Keratinocyte (primary cell): ENCODE data around the gene VWA7. TPM values are rescaled to one million over a fixed set of nuclear protein-coding genes. Genes with fewer than 3 reads are reported as not detected.

Source experiments
- DNase-seq: peaks from one replicate; pipeline ENCODE4 v3.0.0-alpha.2; 2011; ENCODE audit warnings: low read depth, missing footprints, low spot score
- FAIRE-seq: peaks from 2 replicates; lab custom pipeline; 2011; peaks lifted over from hg19 to GRCh38; lab: Jason Lieb, UNC
- H2AFZ ChIP-seq: 2 replicates; pipeline ENCODE4 v1.6.0; 2012; ENCODE audit warnings: low read length, control low read depth, inconsistent platforms; ENCODE audit not compliant: control insufficient read depth
- H3K27ac ChIP-seq: 2 replicates; pipeline ENCODE4 v1.5.1; 2011; ENCODE audit warnings: low read length; ENCODE audit not compliant: control insufficient read depth, insufficient read depth
- H3K27me3 ChIP-seq: 3 replicates; pipeline ENCODE4 v1.6.0; 2011; ENCODE audit warnings: low read length; ENCODE audit not compliant: control insufficient read depth, insufficient read depth; ENCODE audit errors: extremely low read depth
- H3K36me3 ChIP-seq, 2 experiments: 2 replicates in 1 of 2; 3 replicates in 1 of 2; pipeline ENCODE4 v1.5.1; 2011; ENCODE audit warnings: low read length in 2 of 2, mild to moderate bottlenecking in 1 of 2; ENCODE audit not compliant: control insufficient read depth in 2 of 2, insufficient read depth in 2 of 2; ENCODE audit errors: extremely low read depth in 1 of 2
- H3K4me1 ChIP-seq: 3 replicates; pipeline ENCODE4 v1.5.1; 2011; ENCODE audit warnings: low read length; ENCODE audit not compliant: control insufficient read depth, insufficient read depth; ENCODE audit errors: extremely low read depth
- H3K4me2 ChIP-seq: 3 replicates; pipeline ENCODE4 v1.6.0; 2011; ENCODE audit warnings: low read depth, low read length; ENCODE audit not compliant: control insufficient read depth, insufficient read depth; ENCODE audit errors: extremely low read depth
- H3K4me3 ChIP-seq, 3 experiments: fragments of 200-600 bp in 1 of 3; sonication (generic) in 1 of 3; 2 replicates in 2 of 3; 3 replicates in 1 of 3; pipeline ENCODE4 v1.5.1; 2011 to 2016; ENCODE audit warnings: low read length in 3 of 3, mild to moderate bottlenecking in 3 of 3, control low read depth in 2 of 3, inconsistent platforms in 1 of 3, low read depth in 1 of 3, mixed read lengths in 1 of 3, mixed run types in 1 of 3, moderate library complexity in 1 of 3; ENCODE audit not compliant: control insufficient read depth in 2 of 3, insufficient read depth in 2 of 3; ENCODE audit errors: extremely low read depth in 1 of 3
- H3K79me2 ChIP-seq: 2 replicates; pipeline ENCODE4 v1.6.0; 2012; ENCODE audit warnings: low read length; ENCODE audit not compliant: control insufficient read depth, insufficient read depth
- H3K9ac ChIP-seq: 3 replicates; pipeline ENCODE4 v1.6.0; 2011; ENCODE audit warnings: low read length; ENCODE audit not compliant: control insufficient read depth, insufficient read depth; ENCODE audit errors: extremely low read depth
- H3K9me1 ChIP-seq: 3 replicates; pipeline ENCODE4 v1.6.0; 2011; ENCODE audit warnings: low read length; ENCODE audit not compliant: control insufficient read depth, insufficient read depth; ENCODE audit errors: extremely low read depth
- H3K9me3 ChIP-seq: 2 replicates; pipeline ENCODE4 v1.5.1; 2012; ENCODE audit warnings: low read depth, low read length; ENCODE audit not compliant: control insufficient read depth
- H4K20me1 ChIP-seq: 3 replicates; pipeline ENCODE4 v1.6.0; 2011; ENCODE audit warnings: low read length; ENCODE audit not compliant: control insufficient read depth, insufficient read depth; ENCODE audit errors: extremely low read depth
- EZH2 ChIP-seq: IDR thresholded peaks from one replicate; pipeline ENCODE4 v1.6.1; 2012; ENCODE audit warnings: inconsistent platforms, mild to moderate bottlenecking, low read length, moderate library complexity
- dilution Hi-C: fragments of 300-500 bp; cut with MboI; formaldehyde crosslinking; loops from one replicate; pipeline ENCODE4 v1.7.0; 2020; ENCODE audit warnings: low sequenced_read_pairs; ENCODE audit not compliant: extremely low pct_ligation_motif_present
- polyA plus RNA-seq, 5 experiments: library from polyadenylated mRNA; depleted of rRNA in 3 of 5; stranded (reverse) in 3 of 5; stranded (forward) in 1 of 5; unstranded in 1 of 5; fragments of >200 nt; gene quantifications; 1 replicate in 1 of 5; 2 replicates in 3 of 5; 3 replicates in 1 of 5; pipeline versions ENCODE4 v1.2.1 to v1.2.3, GENCODE V29; 2011 to 2012; ENCODE audit warnings: missing spikeins in 2 of 5, low read depth in 1 of 5, low replicate concordance in 1 of 5
- TF ChIP-seq, protein P1 (sequence below), 3 experiments: IDR thresholded peaks in 1 of 3; conservative IDR thresholded peaks in 1 of 3; optimal IDR thresholded peaks in 1 of 3; 2 replicates in 2 of 3; 3 replicates in 1 of 3; pipeline versions ENCODE3 to v1.5.1; 2011; ENCODE audit warnings: low read length in 3 of 3, mild to moderate bottlenecking in 3 of 3, moderate library complexity in 2 of 3, control low read depth in 1 of 3, inconsistent platforms in 1 of 3; ENCODE audit not compliant: insufficient read depth in 2 of 3; ENCODE audit errors: extremely low read depth in 1 of 3

The VWA7 gene
- polyA plus RNA-seq, 1 donor (not counting 4 experiments of a cell fraction or from before 2014, with no cell fraction given), result 0.47 TPM

DNA sequence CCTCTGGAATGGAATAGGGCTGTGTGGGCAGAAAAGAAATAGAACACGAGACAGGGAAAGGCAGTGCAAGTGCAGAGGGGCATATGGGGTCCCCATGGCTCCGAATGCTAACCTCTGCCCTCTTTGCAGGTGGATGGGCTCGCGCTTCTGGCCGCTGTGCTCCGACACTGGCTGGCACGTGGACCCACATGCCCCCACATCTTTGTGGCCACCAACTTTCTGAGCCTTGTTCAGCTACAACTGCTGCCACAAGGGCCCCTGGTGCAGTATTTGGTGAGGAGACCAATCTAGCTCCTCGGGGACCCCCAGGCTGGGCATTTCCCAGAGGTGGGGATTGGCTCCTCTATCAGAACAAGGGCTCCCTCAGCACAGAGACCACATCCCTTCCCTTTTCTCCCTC, 15.8 kb downstream of the VWA7 start:
- Histone ChIP-seq H3K9ac (no peak overlapping the region), H3K27me3 (no peaks in the 10 kb centered on the region), H3K36me3 (peaks cover 6 to 13% of the 10 kb centered on the region in 2 experiments), H4K20me1 (no peaks in the 10 kb centered on the region), H3K79me2 (no peaks in the 10 kb centered on the region), H3K4me1 (peaks cover 5% of the 10 kb centered on the region), H3K9me3 (no peaks in the 10 kb centered on the region), H3K27ac (no peak overlapping the region), H3K4me2 (no peak overlapping the region), H3K9me1 (no peaks in the 10 kb centered on the region), H3K4me3 (no peak overlapping the region), H2AFZ (no peak overlapping the region)
- FAIRE-seq, result no peak
- DNase-seq, result no peak
- TF ChIP-seq, protein P1, sequence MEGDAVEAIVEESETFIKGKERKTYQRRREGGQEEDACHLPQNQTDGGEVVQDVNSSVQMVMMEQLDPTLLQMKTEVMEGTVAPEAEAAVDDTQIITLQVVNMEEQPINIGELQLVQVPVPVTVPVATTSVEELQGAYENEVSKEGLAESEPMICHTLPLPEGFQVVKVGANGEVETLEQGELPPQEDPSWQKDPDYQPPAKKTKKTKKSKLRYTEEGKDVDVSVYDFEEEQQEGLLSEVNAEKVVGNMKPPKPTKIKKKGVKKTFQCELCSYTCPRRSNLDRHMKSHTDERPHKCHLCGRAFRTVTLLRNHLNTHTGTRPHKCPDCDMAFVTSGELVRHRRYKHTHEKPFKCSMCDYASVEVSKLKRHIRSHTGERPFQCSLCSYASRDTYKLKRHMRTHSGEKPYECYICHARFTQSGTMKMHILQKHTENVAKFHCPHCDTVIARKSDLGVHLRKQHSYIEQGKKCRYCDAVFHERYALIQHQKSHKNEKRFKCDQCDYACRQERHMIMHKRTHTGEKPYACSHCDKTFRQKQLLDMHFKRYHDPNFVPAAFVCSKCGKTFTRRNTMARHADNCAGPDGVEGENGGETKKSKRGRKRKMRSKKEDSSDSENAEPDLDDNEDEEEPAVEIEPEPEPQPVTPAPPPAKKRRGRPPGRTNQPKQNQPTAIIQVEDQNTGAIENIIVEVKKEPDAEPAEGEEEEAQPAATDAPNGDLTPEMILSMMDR (optimal IDR thresholded peaks at IDR 0.05 in 1 of 3, IDR thresholded peaks at IDR 0.05 in 1 of 3, conservative IDR thresholded peaks at IDR 0.05 in 1 of 3; ENCODE audit: extremely low read depth in 1 of 3, insufficient read depth in 2 of 3, low read length in 3 of 3), result no peak
- no peak for TF ChIP-seq EZH2
- dilution Hi-C loops, result no loop called here

DNA sequence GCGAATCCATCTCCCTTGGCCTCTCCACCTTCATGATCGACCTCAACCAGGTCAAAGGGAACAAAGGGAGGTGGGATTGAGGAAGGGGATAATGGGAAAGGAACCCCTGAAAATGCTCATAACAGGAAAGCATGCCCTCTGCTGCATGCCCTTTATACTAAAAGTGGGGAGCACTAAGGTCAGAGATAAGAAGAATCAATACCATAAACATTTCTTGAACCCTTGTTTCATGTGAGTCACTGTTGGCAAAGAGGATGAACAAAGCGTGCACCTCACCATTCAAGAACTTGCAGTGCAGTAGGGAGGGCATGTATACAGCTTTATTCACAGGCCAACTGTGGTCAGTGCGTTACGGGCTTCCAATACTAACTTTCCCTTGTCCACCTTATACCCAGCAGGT, 16.3 kb downstream of the VWA7 start:
- Histone ChIP-seq H3K4me2 (no peak overlapping the region), H3K9me3 (no peaks in the 10 kb centered on the region), H3K4me1 (peaks cover 5% of the 10 kb centered on the region), H3K9me1 (no peaks in the 10 kb centered on the region), H3K79me2 (no peaks in the 10 kb centered on the region), H4K20me1 (no peaks in the 10 kb centered on the region), H3K4me3 (no peak overlapping the region), H3K27me3 (no peaks in the 10 kb centered on the region), H3K36me3 (peaks cover 6 to 13% of the 10 kb centered on the region in 2 experiments), H3K9ac (no peak overlapping the region), H2AFZ (no peak overlapping the region), H3K27ac (no peak overlapping the region)
- TF ChIP-seq, protein P1 (optimal IDR thresholded peaks at IDR 0.05 in 1 of 3, IDR thresholded peaks at IDR 0.05 in 1 of 3, conservative IDR thresholded peaks at IDR 0.05 in 1 of 3; ENCODE audit: extremely low read depth in 1 of 3, insufficient read depth in 2 of 3, low read length in 3 of 3), result no peak
- no peak for TF ChIP-seq EZH2
- no peak for FAIRE-seq
- no peak for DNase-seq
- dilution Hi-C loops, result no loop called here
